Neural cell (in vitro differentiated cells): Measurements from ENCODE around the gene PRAME. TPM values are rescaled to one million over a fixed set of nuclear protein-coding genes. Genes with fewer than 3 reads are reported as not detected.

ENCODE experiments used
- H2AFZ ChIP-seq: fragments of 200-600, 300-800 bp; sonication (generic), shearing (Covaris generic); 2 replicates; pipeline ENCODE4 v1.6.0; 2014; ENCODE audit warnings: low read depth, mild to moderate bottlenecking, antibody characterized with exemption, low read length, moderate library complexity
- H3F3A ChIP-seq: fragments of 200-600 bp; shearing (Covaris generic); 2 replicates; pipeline ENCODE4 v1.6.1; 2016; ENCODE audit warnings: mild to moderate bottlenecking, moderate library complexity, mixed read lengths, antibody characterized with exemption, low read length; ENCODE audit not compliant: insufficient read depth, poor library complexity, severe bottlenecking
- H3K27ac ChIP-seq: fragments of 200-600, 300-800 bp; sonication (generic), shearing (Covaris generic); 2 replicates; pipeline ENCODE4 v1.5.1; 2014; ENCODE audit warnings: mild to moderate bottlenecking, low read length, moderate library complexity
- H3K27me3 ChIP-seq: fragments of 300-800, 200-600 bp; sonication (generic), shearing (Covaris generic); 2 replicates; pipeline ENCODE4 v1.6.0; 2014; ENCODE audit warnings: mild to moderate bottlenecking, low read depth, low read length, moderate library complexity; ENCODE audit not compliant: insufficient read depth
- H3K36me3 ChIP-seq: fragments of 300-800, 200-600 bp; sonication (generic), shearing (Covaris generic); 2 replicates; pipeline ENCODE4 v1.5.1; 2014; ENCODE audit warnings: mild to moderate bottlenecking, antibody characterized with exemption, low read length, moderate library complexity; ENCODE audit not compliant: insufficient read depth
- H3K4me2 ChIP-seq: fragments of 300-800, 200-600 bp; sonication (generic), shearing (Covaris generic); 2 replicates; pipeline ENCODE4 v1.6.0; 2014; ENCODE audit warnings: mild to moderate bottlenecking, low read length
- H3K4me3 ChIP-seq: fragments of 300-800, 200-600 bp; sonication (generic), shearing (Covaris generic); 2 replicates; pipeline ENCODE4 v1.5.1; 2014; ENCODE audit warnings: mild to moderate bottlenecking, low read length, moderate library complexity
- H3K79me2 ChIP-seq: fragments of 200-600 bp; shearing (Covaris generic); replicated peaks from 2 replicates; pipeline ENCODE4 v1.6.0; 2014; ENCODE audit warnings: mild to moderate bottlenecking, low read length, moderate library complexity; ENCODE audit not compliant: insufficient read depth
- H3K9ac ChIP-seq: fragments of 300-800, 200-600 bp; sonication (generic), shearing (Covaris generic); 2 replicates; pipeline ENCODE4 v1.6.1; 2016; ENCODE audit warnings: mild to moderate bottlenecking, low read length, mixed read lengths
- H3K9me2 ChIP-seq: fragments of 200-600 bp; shearing (Covaris generic); 2 replicates; pipeline ENCODE4 v1.6.1; 2016; ENCODE audit warnings: mild to moderate bottlenecking, low read length, mixed read lengths; ENCODE audit not compliant: insufficient read depth
- H3K9me3 ChIP-seq: fragments of 200-600, 300-800 bp; sonication (generic), shearing (Covaris generic); 2 replicates; pipeline ENCODE4 v1.6.1; 2016; ENCODE audit warnings: mild to moderate bottlenecking, mixed run types, low read length, moderate library complexity, mixed read lengths
- H4K20me1 ChIP-seq: fragments of 200-600 bp; shearing (Covaris generic); 2 replicates; pipeline ENCODE4 v1.6.1; 2016; ENCODE audit warnings: mild to moderate bottlenecking, mixed run types; ENCODE audit not compliant: insufficient read depth
- CTCF ChIP-seq: fragments of 450-650 bp; IDR thresholded peaks from 2 replicates; pipeline ENCODE4 v1.5.1; 2014; ENCODE audit warnings: antibody characterized with exemption, mild to moderate bottlenecking, moderate library complexity; ENCODE audit not compliant: poor library complexity, severe bottlenecking
- EP300 ChIP-seq: fragments of 450-650 bp; conservative IDR thresholded peaks from 2 replicates; pipeline ENCODE4 v1.6.1; 2014; ENCODE audit warnings: antibody characterized with exemption, mild to moderate bottlenecking, moderate library complexity; ENCODE audit not compliant: poor library complexity, severe bottlenecking
- EZH2 ChIP-seq: fragments of 200-600, 300-800 bp; shearing (Covaris generic), sonication (generic); IDR thresholded peaks from 2 replicates; pipeline ENCODE4 v1.6.1; 2014; ENCODE audit warnings: antibody characterized with exemption, low read length, borderline replicate concordance, mild to moderate bottlenecking; ENCODE audit not compliant: insufficient read depth, poor library complexity, severe bottlenecking
- MXI1 ChIP-seq: fragments of 450-650 bp; conservative IDR thresholded peaks from 2 replicates; pipeline ENCODE4 v1.6.1; 2014; ENCODE audit warnings: antibody characterized with exemption, mild to moderate bottlenecking; ENCODE audit not compliant: poor library complexity, severe bottlenecking
- POLR2AphosphoS5 ChIP-seq: IDR thresholded peaks from 2 replicates; pipeline ENCODE4 v1.6.1; 2012
- RAD21 ChIP-seq: fragments of 450-650 bp; conservative IDR thresholded peaks from 2 replicates; pipeline ENCODE4 v1.6.1; 2014; ENCODE audit warnings: antibody characterized with exemption, mild to moderate bottlenecking, moderate library complexity
- REST ChIP-seq: IDR thresholded peaks from 2 replicates; pipeline ENCODE4 v1.6.1; 2012; ENCODE audit warnings: borderline replicate concordance
- SMC3 ChIP-seq: fragments of 450-650 bp; conservative IDR thresholded peaks from 2 replicates; pipeline ENCODE4 v1.6.1; 2014; ENCODE audit warnings: antibody characterized with exemption, mild to moderate bottlenecking, moderate library complexity; ENCODE audit not compliant: poor library complexity
- TAF1 ChIP-seq: IDR thresholded peaks from 2 replicates; pipeline ENCODE4 v1.6.1; 2012; ENCODE audit warnings: low read depth
- polyA plus RNA-seq: library from polyadenylated mRNA; depleted of rRNA; stranded (reverse); fragments of >200 nt; gene quantifications from 2 replicates; pipeline ENCODE4 v1.2.3, GENCODE V29; 2014

Gene PRAME
- polyA plus RNA-seq, 1 donor from 2014 or later: not detected

GRCh38 chr22:22523494-22523893 lies 35.6 kb downstream of the PRAME start:
- no peaks in the 10 kb centered on the region for H3K9me3 ChIP-seq
- H3K4me2 ChIP-seq: no peak overlapping the region
- no peak overlapping the region for H3K9ac ChIP-seq
- H3K79me2 ChIP-seq: no peaks in the 10 kb centered on the region
- H3F3A ChIP-seq: no peaks in the 10 kb centered on the region
- no peak overlapping the region for H2AFZ ChIP-seq
- H3K36me3 ChIP-seq: no peaks in the 10 kb centered on the region
- no peak overlapping the region for H3K4me3 ChIP-seq
- H3K9me2 ChIP-seq: no peaks in the 10 kb centered on the region
- TF ChIP-seq POLR2AphosphoS5: no peak
- TF ChIP-seq REST: no peak
- TF ChIP-seq EP300: no peak
- no peak for TF ChIP-seq MXI1
- no peak for TF ChIP-seq SMC3
- TF ChIP-seq TAF1: no peak
- TF ChIP-seq CTCF: no peak
- no peak for TF ChIP-seq EZH2
- TF ChIP-seq RAD21: no peak
- H4K20me1 ChIP-seq: no peaks in the 10 kb centered on the region
- no peak overlapping the region for H3K27ac ChIP-seq
- H3K27me3 ChIP-seq: no peaks in the 10 kb centered on the region

GRCh38 chr22:22521631-22522030 lies 37.4 kb downstream of the PRAME start:
- no peaks in the 10 kb centered on the region for H3K27me3 ChIP-seq
- H3K4me3 ChIP-seq: no peak overlapping the region
- H3K4me2 ChIP-seq: no peak overlapping the region
- H3K9ac ChIP-seq: no peak overlapping the region
- H3K9me2 ChIP-seq: no peaks in the 10 kb centered on the region
- H3F3A ChIP-seq: no peaks in the 10 kb centered on the region
- TF ChIP-seq REST (no peak), EZH2 (no peak), POLR2AphosphoS5 (no peak), TAF1 (no peak), SMC3 (no peak), CTCF (no peak), EP300 (no peak), RAD21 (no peak), MXI1 (no peak)
- no peaks in the 10 kb centered on the region for H3K9me3 ChIP-seq
- no peaks in the 10 kb centered on the region for H3K79me2 ChIP-seq
- H3K27ac ChIP-seq: no peak overlapping the region
- no peak overlapping the region for H2AFZ ChIP-seq
- no peaks in the 10 kb centered on the region for H3K36me3 ChIP-seq
- H4K20me1 ChIP-seq: no peaks in the 10 kb centered on the region
